HL-60/S4 treated with phorbol 12-myristate 13-acetate at 8.2 ng/mL for 4 days and 3 days (cell line): ENCODE data around the gene STK38L.

ENCODE experiments used
- in situ Hi-C: fragments of 300-500 bp; cut with MboI; formaldehyde crosslinking; loops from 2 replicates; pipeline ENCODE4 v1.15.0; 2022; ENCODE audit warnings: low sequenced_read_pairs

Gene STK38L

GRCh38 chr12:27243804-27244688 is at the start of gene STK38L:
Gene STK38L (plus strand): TSS chr12:27244286. CDS start chr12:27297721, 53,435 bp downstream.
- in situ Hi-C loops = no loop called here

GRCh38 chr12:27194644-27195043 is 49.4 kb upstream of the STK38L start:
- in situ Hi-C loops = no loop called here

- in situ Hi-C loops = no loop called here
These were observed 46.0 kb upstream of the STK38L start for GRCh38 chr12:27198036-27198435.

GRCh38 chr12:27199638-27200300 is 44.3 kb upstream of the STK38L start:
- in situ Hi-C loops = no loop called here

- in situ Hi-C loops = no loop called here
These were observed 42.9 kb upstream of the STK38L start for GRCh38 chr12:27201169-27201568.

- in situ Hi-C loops = no loop called here
These were observed 37.1 kb upstream of the STK38L start for GRCh38 chr12:27206801-27207502.

- in situ Hi-C loops = no loop called here
These were observed 36.3 kb upstream of the STK38L start for GRCh38 chr12:27207615-27208413.

- in situ Hi-C loops = no loop called here
These were observed 35.7 kb upstream of the STK38L start for GRCh38 chr12:27208414-27208750.

GRCh38 chr12:27209257-27209910 is 34.7 kb upstream of the STK38L start:
- in situ Hi-C loops = no loop called here

GRCh38 chr12:27210187-27210586 is 33.9 kb upstream of the STK38L start:
- in situ Hi-C loops = no loop called here

GRCh38 chr12:27212861-27213260 is 31.2 kb upstream of the STK38L start:
- in situ Hi-C loops = no loop called here

- in situ Hi-C loops = no loop called here
These were observed 30.8 kb upstream of the STK38L start for GRCh38 chr12:27213304-27213703.

GRCh38 chr12:27213830-27214787 is 30.0 kb upstream of the STK38L start:
- in situ Hi-C loops = no loop called here

GRCh38 chr12:27217590-27217989 is 26.5 kb upstream of the STK38L start:
- in situ Hi-C loops = no loop called here

GRCh38 chr12:27219693-27220054 is 24.4 kb upstream of the STK38L start:
- in situ Hi-C loops = no loop called here

GRCh38 chr12:27220055-27220987 is 23.8 kb upstream of the STK38L start:
- in situ Hi-C loops = no loop called here

- in situ Hi-C loops = no loop called here
These were observed 23.1 kb upstream of the STK38L start for GRCh38 chr12:27220988-27221345.

GRCh38 chr12:27221625-27222387 is 22.3 kb upstream of the STK38L start:
- in situ Hi-C loops = no loop called here
